ENCODE results near the gene CD69.

The CD69 gene

DNA sequence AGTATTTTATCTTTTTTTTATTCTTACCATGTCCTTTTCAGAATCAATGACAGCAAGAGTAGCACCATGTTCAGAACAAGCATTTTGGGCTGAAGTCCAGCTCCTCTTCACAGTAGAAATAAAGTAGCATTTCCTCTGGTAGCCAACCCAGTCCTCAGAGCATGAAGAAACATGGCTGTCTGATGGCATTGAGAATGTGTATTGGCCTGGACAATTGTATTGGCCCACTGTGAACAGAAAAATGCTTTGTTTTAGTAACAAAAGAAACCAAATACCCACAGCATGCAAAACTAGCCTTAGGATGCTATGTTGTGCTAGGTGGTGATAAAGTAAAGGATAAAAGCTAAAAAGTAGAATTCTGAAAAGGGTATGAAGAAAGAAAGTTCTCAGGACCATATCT is 5.7 kb downstream of the CD69 start:
- no peak for DNase-seq (ENCODE audit: low read depth)
- no peak overlapping the region for H3K4me3 ChIP-seq (ENCODE audit: low read depth, low read length)
- TF ChIP-seq, protein P1, sequence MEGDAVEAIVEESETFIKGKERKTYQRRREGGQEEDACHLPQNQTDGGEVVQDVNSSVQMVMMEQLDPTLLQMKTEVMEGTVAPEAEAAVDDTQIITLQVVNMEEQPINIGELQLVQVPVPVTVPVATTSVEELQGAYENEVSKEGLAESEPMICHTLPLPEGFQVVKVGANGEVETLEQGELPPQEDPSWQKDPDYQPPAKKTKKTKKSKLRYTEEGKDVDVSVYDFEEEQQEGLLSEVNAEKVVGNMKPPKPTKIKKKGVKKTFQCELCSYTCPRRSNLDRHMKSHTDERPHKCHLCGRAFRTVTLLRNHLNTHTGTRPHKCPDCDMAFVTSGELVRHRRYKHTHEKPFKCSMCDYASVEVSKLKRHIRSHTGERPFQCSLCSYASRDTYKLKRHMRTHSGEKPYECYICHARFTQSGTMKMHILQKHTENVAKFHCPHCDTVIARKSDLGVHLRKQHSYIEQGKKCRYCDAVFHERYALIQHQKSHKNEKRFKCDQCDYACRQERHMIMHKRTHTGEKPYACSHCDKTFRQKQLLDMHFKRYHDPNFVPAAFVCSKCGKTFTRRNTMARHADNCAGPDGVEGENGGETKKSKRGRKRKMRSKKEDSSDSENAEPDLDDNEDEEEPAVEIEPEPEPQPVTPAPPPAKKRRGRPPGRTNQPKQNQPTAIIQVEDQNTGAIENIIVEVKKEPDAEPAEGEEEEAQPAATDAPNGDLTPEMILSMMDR (IDR thresholded peaks at IDR 0.05; ENCODE audit: control insufficient read depth, extremely low read depth, insufficient read depth): no peak

DNA sequence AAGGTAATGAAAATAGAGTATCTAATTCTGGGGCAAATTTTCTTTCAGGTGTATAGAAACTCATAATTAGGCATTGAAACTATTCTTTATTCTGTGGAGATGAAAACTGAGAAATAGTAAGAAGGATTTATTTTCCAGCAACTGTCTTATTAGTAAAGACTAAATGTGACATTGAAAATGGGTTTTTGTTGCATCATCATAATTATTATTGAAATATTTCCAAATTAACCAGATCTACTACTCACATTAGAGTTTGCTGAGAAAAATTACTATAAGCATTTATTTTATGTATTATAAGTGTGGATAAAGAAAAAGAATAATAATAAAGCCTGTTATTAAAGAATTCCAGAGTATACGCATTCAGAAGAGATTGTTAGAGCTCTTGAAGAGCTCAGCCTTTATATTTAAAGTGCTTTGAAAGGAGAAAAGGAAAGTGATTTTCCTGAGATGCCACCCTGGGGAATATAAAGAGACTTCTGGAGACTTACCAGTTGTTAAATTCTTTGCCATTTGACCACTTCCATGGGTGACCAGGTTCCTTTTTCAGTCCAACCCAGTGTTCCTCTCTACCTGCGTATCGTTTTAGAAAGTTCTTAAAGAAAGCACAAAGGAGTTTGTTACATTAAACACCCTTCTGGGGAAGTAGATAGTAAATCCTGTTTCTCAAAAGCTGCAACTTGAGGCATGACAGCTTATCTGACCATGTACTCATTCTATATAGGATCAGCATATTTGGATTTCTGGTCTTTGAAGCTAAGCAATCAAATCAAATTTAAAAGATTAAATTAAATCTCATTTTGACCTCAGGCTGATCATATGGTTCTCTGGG is 6.4 kb downstream of the CD69 start:
- no peak overlapping the region for H3K4me3 ChIP-seq (ENCODE audit: low read depth, low read length)
- DNase-seq (ENCODE audit: low read depth): no peak
- TF ChIP-seq, protein P1 (IDR thresholded peaks at IDR 0.05; ENCODE audit: control insufficient read depth, extremely low read depth, insufficient read depth): no peak

DNA sequence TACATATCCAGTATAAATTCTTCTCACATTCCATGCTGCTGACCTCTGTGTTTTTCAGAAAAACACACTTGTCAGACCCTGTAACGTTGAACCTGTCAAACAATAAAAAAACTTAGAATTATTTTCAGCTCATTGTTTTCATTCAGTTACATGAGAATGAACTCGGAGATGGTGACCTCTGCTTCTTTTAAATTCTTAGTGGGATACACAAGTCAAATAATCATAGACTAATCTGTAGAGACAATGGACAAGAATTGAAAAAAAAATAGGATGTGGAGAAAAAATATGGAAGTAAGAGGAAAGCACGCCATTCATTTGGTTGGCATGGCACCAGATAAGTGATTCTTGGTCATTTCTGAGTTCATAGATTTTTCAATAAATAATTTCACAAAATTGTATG is 7.2 kb downstream of the CD69 start:
- DNase-seq (ENCODE audit: low read depth): no peak
- TF ChIP-seq, protein P1 (IDR thresholded peaks at IDR 0.05; ENCODE audit: control insufficient read depth, extremely low read depth, insufficient read depth): no peak
- H3K4me3 ChIP-seq (ENCODE audit: low read depth, low read length): no peak overlapping the region

DNA sequence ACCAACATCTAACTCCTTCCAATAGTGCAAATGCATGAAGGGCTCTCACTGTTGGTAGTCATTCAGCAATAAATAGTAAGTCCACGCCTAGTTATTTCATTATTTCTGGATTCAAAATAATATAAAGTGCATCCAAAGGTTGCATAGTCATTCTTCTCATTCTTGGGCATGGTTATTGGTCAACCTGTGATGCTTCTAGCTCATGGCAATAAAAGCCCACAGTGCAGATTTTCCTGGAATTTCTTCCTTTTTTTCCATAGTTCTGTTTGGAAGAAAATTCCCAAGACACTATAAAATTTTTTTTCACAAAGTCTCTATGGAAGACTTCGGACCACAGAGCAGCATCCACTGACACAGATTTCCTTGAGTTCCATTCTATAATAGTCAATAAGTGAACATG is 7.6 kb downstream of the CD69 start:
- H3K4me3 ChIP-seq (ENCODE audit: low read depth, low read length): no peak overlapping the region
- no peak for DNase-seq (ENCODE audit: low read depth)
- TF ChIP-seq, protein P1 (IDR thresholded peaks at IDR 0.05; ENCODE audit: control insufficient read depth, extremely low read depth, insufficient read depth): no peak

DNA sequence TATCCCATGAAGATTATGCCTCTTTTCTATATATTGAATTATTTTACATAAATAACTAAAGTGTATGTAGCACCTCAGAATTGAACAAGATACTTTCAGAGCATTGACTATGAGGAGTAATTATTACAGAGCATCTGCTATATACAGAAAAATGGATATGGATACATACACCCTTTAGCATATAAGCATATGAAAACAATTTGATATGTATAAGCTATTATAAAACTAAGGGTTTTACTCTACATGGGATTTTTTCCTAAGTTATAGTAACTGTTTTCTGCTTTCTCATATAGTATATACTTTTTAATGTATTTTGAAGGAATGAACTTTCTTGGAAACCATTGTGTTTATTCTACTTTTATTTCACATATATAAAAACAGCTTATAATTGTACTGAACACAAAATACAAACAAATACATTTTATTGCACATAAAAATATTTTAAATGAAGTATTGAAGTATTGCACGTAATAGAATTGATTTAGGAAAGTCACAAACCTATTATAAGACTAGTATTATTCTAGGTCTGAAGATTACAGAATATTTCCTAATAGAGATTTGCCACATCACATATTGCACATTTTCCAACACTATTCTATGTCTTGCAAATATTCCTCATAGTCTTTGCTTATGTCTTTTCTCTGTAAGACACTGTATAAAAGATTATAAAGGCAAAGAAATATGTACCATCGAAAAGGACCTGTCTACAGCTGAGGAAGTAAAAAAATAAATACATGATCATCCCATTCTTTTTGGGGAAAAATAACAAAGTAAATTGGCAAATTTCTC is 8.4 kb downstream of the CD69 start:
- H3K4me3 ChIP-seq (ENCODE audit: low read depth, low read length): no peak overlapping the region
- TF ChIP-seq, protein P1 (IDR thresholded peaks at IDR 0.05; ENCODE audit: control insufficient read depth, extremely low read depth, insufficient read depth): no peak
- no peak for DNase-seq (ENCODE audit: low read depth)

DNA sequence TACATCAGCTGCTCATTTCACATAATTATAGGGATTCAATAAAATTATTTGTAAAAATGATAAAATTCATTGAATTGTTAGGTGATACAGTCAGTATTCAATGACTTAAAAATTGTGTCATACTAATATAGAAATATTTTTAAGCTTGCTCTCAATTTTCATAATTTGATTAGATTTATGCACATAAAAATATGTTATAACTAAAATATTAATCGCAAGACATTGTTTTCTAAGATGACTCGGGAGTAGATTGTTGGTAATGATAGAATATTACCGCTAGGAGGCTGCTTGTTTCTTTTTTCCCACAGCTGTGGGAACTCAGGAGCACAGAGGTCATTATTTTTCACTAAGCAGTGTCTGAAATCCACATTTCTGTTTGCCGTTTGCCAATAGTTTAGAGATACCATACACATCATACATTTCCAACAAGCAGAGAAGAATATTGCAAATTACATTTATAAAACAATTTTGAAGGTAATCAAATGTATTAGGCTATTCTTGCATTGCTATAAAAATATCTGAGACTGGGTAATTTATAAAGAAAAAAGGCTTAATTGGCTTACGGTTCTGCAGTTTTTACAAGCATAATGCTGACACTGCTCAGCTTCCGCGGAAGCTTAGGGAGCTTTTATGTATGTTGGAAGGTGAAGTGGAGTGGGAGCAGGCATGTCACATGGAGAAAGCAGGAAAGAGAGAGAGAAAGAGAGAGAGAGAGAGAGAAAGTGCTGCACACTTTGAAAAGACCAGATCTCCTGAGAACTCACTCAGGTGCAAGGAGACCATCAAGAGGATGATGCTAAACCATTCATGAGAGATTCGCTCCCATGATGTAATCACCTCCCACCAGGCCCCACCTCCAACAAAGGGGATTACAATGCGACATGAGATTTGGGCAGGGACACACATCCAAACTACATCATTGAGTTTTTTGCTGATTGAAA is 9.2 kb downstream of the CD69 start:
- no peak overlapping the region for H3K4me3 ChIP-seq (ENCODE audit: low read depth, low read length)
- DNase-seq (ENCODE audit: low read depth): no peak
- TF ChIP-seq, protein P1 (IDR thresholded peaks at IDR 0.05; ENCODE audit: control insufficient read depth, extremely low read depth, insufficient read depth): peak; percentile 58

All from LNCaP clone FGC (cell line).